GM21526 (cell line): ENCODE measurements around the gene TCF19.

ENCODE experiments used
- ATAC-seq: cut with Tn5 transposase; IDR thresholded peaks from one replicate; pipeline ENCODE4 v1.9.1; 2021; ENCODE audit warnings: moderate library complexity; ENCODE audit not compliant: unreplicated experiment, low FRiP score

The TCF19 gene

GRCh38 chr6:31126396-31127175 is 31.8 kb upstream of the TCF19 start:
- ATAC-seq, result no peak

- no peak for ATAC-seq
Measured at GRCh38 chr6:31128093-31128676, 30.2 kb upstream of the TCF19 start.

- no peak for ATAC-seq
Measured at GRCh38 chr6:31129130-31129529, 29.3 kb upstream of the TCF19 start.

- no peak for ATAC-seq
Measured at GRCh38 chr6:31130751-31131150, 27.6 kb upstream of the TCF19 start.

- no peak for ATAC-seq
Measured at GRCh38 chr6:31131595-31131994, 26.8 kb upstream of the TCF19 start.

- no peak for ATAC-seq
Measured at GRCh38 chr6:31132806-31133205, 25.6 kb upstream of the TCF19 start.

GRCh38 chr6:31135710-31136109 is 22.7 kb upstream of the TCF19 start:
- ATAC-seq, result no peak

GRCh38 chr6:31138982-31139381 is 19.4 kb upstream of the TCF19 start, which contains the start of gene PSORS1C2:
PSORS1C2 (minus strand) TSS chr6:31139066; CDS start chr6:31139026, 40 bp downstream.
- ATAC-seq, result no peak

- no peak for ATAC-seq
Measured at GRCh38 chr6:31139599-31139998, 18.8 kb upstream of the TCF19 start.

GRCh38 chr6:31140643-31141042 is 17.7 kb upstream of the TCF19 start:
- ATAC-seq, result no peak

- ATAC-seq, result no peak
Measured at GRCh38 chr6:31142361-31142761, 16.0 kb upstream of the TCF19 start.

- ATAC-seq, result no peak
Measured at GRCh38 chr6:31143148-31143547, 15.2 kb upstream of the TCF19 start.

GRCh38 chr6:31144296-31144969 is 14.0 kb upstream of the TCF19 start:
- ATAC-seq, result no peak

- ATAC-seq, result no peak
Measured at GRCh38 chr6:31144970-31145340, 13.4 kb upstream of the TCF19 start.

GRCh38 chr6:31145386-31145785 is 13.0 kb upstream of the TCF19 start:
- no peak for ATAC-seq

GRCh38 chr6:31149827-31150447 is 8.5 kb upstream of the TCF19 start:
- ATAC-seq, result no peak

GRCh38 chr6:31152781-31153180 is 5.6 kb upstream of the TCF19 start:
- no peak for ATAC-seq

- ATAC-seq, result no peak
Measured at GRCh38 chr6:31154436-31154835, 4.0 kb upstream of the TCF19 start.

GRCh38 chr6:31156641-31157040 is 1.7 kb upstream of the TCF19 start:
- no peak for ATAC-seq

GRCh38 chr6:31157513-31158139 is 763 bp upstream of the TCF19 start, which contains the start of gene CCHCR1:
CCHCR1 (minus strand) TSS chr6:31157802; CDS start chr6:31157600, 202 bp downstream.
- peak; percentile 3 for ATAC-seq
